MM.1S (cell line): ENCODE measurements around the gene FCAR.
"Not testable (repeated sequence)": the region's sequence is repeated elsewhere in the genome, so short reads cannot be mapped to it uniquely, and the experiment has no call there.

ENCODE experiments used
- DNase-seq: peaks from one replicate; pipeline ENCODE4 v3.0.0-alpha.2; 2015
- H2AFZ ChIP-seq: fragments of 300-600 bp; sonication (generic); 2 replicates; pipeline ENCODE4 v1.6.0; 2016; ENCODE audit warnings: antibody characterized with exemption, low read length
- H3F3A ChIP-seq: fragments of 300-600 bp; sonication (generic); 2 replicates; pipeline ENCODE4 v1.6.1; 2016; ENCODE audit warnings: mild to moderate bottlenecking, antibody characterized with exemption, low read length, moderate library complexity, mixed read lengths; ENCODE audit not compliant: insufficient read depth
- H3K27ac ChIP-seq: fragments of 300-600 bp; sonication (generic); 2 replicates; pipeline ENCODE4 v1.5.1; 2016; ENCODE audit warnings: mild to moderate bottlenecking, low read length
- H3K27me3 ChIP-seq: fragments of 300-600 bp; sonication (generic); replicated peaks from 2 replicates; pipeline ENCODE4 v1.6.0; 2016; ENCODE audit warnings: low read length; ENCODE audit not compliant: insufficient read depth
- H3K36me3 ChIP-seq: fragments of 300-600 bp; sonication (generic); replicated peaks from 2 replicates; pipeline ENCODE4 v1.6.1; 2016; ENCODE audit warnings: mild to moderate bottlenecking, low read length, mixed read lengths; ENCODE audit not compliant: insufficient read depth
- H3K4me1 ChIP-seq: fragments of 300-600 bp; sonication (generic); 2 replicates; pipeline ENCODE4 v1.6.1; 2016; ENCODE audit warnings: low read length, mixed read lengths
- H3K4me2 ChIP-seq: fragments of 300-600 bp; sonication (generic); 2 replicates; pipeline ENCODE4 v1.6.0; 2016; ENCODE audit warnings: low read depth, low read length
- H3K4me3 ChIP-seq: fragments of 300-600 bp; sonication (generic); 2 replicates; pipeline ENCODE4 v1.5.1; 2016; ENCODE audit warnings: low read length, mixed read lengths
- H3K79me2 ChIP-seq: fragments of 300-600 bp; sonication (generic); 2 replicates; pipeline ENCODE4 v1.6.1; 2016; ENCODE audit warnings: mixed run types, low read length, mixed read lengths
- H3K9ac ChIP-seq: fragments of 300-600 bp; sonication (generic); 2 replicates; pipeline ENCODE4 v1.6.1; 2016; ENCODE audit warnings: low read length, mixed read lengths
- H3K9me2 ChIP-seq: fragments of 300-600 bp; sonication (generic); replicated peaks from 2 replicates; pipeline ENCODE4 v1.6.1; 2016; ENCODE audit warnings: mild to moderate bottlenecking, low read length, mixed read lengths; ENCODE audit not compliant: insufficient read depth
- H3K9me3 ChIP-seq: fragments of 300-600 bp; sonication (generic); replicated peaks from 2 replicates; pipeline ENCODE4 v1.6.1; 2016; ENCODE audit warnings: mild to moderate bottlenecking, low read length, mixed read lengths; ENCODE audit not compliant: insufficient read depth
- H4K20me1 ChIP-seq: fragments of 300-600 bp; sonication (generic); 2 replicates; pipeline ENCODE4 v1.6.1; 2016; ENCODE audit warnings: mild to moderate bottlenecking, low read length, moderate library complexity, mixed read lengths; ENCODE audit not compliant: insufficient read depth
- CTCF ChIP-seq: fragments of 300-600 bp; sonication (generic); IDR thresholded peaks from 2 replicates; pipeline ENCODE4 v1.5.1; 2016; ENCODE audit warnings: antibody characterized with exemption, low read length, mixed read lengths
- EZH2 ChIP-seq: fragments of 300-600 bp; sonication (generic); optimal IDR thresholded peaks from 2 replicates; pipeline ENCODE3; 2017; ENCODE audit warnings: low read depth, mild to moderate bottlenecking, antibody characterized with exemption, low read length, mixed read lengths
- EZH2phosphoT487 ChIP-seq: fragments of 300-600 bp; sonication (generic); IDR thresholded peaks from 2 replicates; pipeline ENCODE4 v1.6.1; 2018; ENCODE audit warnings: antibody characterized with exemption, low read length

The FCAR gene

DNA sequence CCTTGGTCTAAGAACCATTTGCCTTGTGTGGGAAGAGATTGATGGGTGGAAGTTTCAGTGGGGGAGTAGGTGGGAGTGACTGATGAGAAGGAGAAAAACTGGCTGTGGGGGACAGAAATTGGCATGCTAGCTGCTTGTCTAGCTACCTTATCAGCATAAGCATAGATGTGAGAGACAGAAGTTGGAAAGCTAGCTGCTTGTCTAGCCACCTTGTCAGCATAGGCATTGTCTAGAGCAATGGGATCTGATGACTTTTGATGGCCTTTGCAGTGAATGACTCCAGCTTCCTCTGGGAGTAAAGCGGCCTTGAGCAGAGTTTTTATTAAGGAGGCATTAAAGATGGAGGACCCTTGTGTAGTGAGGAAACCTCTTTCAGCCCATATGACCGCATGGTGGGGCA lies 22.0 kb downstream of the FCAR start:
- no peak overlapping the region for H2AFZ ChIP-seq
- TF ChIP-seq EZH2phosphoT487, result no peak
- TF ChIP-seq CTCF, result no peak
- H3K27ac ChIP-seq, result no peak overlapping the region
- no peaks in the 10 kb centered on the region for H3K4me1 ChIP-seq
- H3K9me3 ChIP-seq, result no peaks in the 10 kb centered on the region
- no peaks in the 10 kb centered on the region for H3K79me2 ChIP-seq
- DNase-seq, result no peak
- no peaks in the 10 kb centered on the region for H3F3A ChIP-seq
- no peaks in the 10 kb centered on the region for H3K36me3 ChIP-seq
- no peaks in the 10 kb centered on the region for H4K20me1 ChIP-seq
- peaks cover 45% of the 10 kb centered on the region for H3K27me3 ChIP-seq
- no peak overlapping the region for H3K4me2 ChIP-seq
- no peaks in the 10 kb centered on the region for H3K9me2 ChIP-seq
- no peak overlapping the region for H3K9ac ChIP-seq
- no peak overlapping the region for H3K4me3 ChIP-seq

DNA sequence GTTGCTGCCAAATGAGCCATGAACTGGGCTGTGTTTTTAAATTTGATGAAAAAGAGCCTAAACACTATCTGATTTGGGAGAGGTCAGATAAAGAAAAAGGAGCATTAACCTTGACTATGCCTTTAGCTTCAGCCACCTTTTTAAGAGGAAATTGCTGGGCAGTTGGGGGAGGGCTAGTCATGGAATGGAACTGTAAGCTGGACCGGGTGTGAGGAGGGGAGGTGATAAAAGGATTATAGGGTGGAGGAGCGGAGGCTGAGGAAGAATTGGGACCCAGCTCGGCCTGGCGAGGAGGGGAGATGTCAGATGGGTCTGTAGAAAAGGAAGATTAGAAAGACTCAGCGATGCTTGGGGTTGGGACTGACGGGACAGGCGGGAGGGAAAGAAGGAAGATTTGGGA lies 24.6 kb downstream of the FCAR start:
- H4K20me1 ChIP-seq, H3K36me3 ChIP-seq, H3K4me2 ChIP-seq, H3K4me3 ChIP-seq, H3K9ac ChIP-seq, H3K4me1 ChIP-seq, H3F3A ChIP-seq, H3K9me2 ChIP-seq, H3K79me2 ChIP-seq, H3K9me3 ChIP-seq, H3K27ac ChIP-seq, DNase-seq, H2AFZ ChIP-seq: not testable (repeated sequence)
- peaks cover 35% of the 10 kb centered on the region for H3K27me3 ChIP-seq

GRCh38 chr19:54899646-54900045 lies 25.6 kb downstream of the FCAR start:
- not testable (repeated sequence) for H3K9me3 ChIP-seq, H3K36me3 ChIP-seq, H2AFZ ChIP-seq, H4K20me1 ChIP-seq, H3K4me3 ChIP-seq, H3K4me2 ChIP-seq, H3K79me2 ChIP-seq, H3K9me2 ChIP-seq, H3F3A ChIP-seq, DNase-seq, H3K4me1 ChIP-seq, H3K9ac ChIP-seq, H3K27ac ChIP-seq
- H3K27me3 ChIP-seq, result peaks cover 31% of the 10 kb centered on the region

- not testable (repeated sequence) for H3K4me3 ChIP-seq, H3K9me2 ChIP-seq, H2AFZ ChIP-seq, H3K9ac ChIP-seq, H4K20me1 ChIP-seq, H3K79me2 ChIP-seq, H3K27ac ChIP-seq, H3K9me3 ChIP-seq, H3K4me2 ChIP-seq, H3K36me3 ChIP-seq, DNase-seq, H3K4me1 ChIP-seq, H3F3A ChIP-seq
- H3K27me3 ChIP-seq, result peaks cover 42% of the 10 kb centered on the region
Observed at GRCh38 chr19:54901153-54901552, 27.1 kb downstream of the FCAR start.

GRCh38 chr19:54902061-54902460 lies 28.0 kb downstream of the FCAR start:
- Histone ChIP-seq H3K36me3 (no peaks in the 10 kb centered on the region), H3F3A (no peaks in the 10 kb centered on the region), H4K20me1 (no peaks in the 10 kb centered on the region), H3K4me1 (no peaks in the 10 kb centered on the region), H3K9me2 (no peaks in the 10 kb centered on the region), H3K9ac (no peak overlapping the region), H3K79me2 (no peaks in the 10 kb centered on the region), H3K4me2 (no peak overlapping the region), H2AFZ (no peak overlapping the region), H3K27ac (no peak overlapping the region), H3K9me3 (no peaks in the 10 kb centered on the region), H3K4me3 (no peak overlapping the region), H3K27me3 (peaks cover 51% of the 10 kb centered on the region)
- no peak for DNase-seq
- TF ChIP-seq CTCF (no peak), EZH2phosphoT487 (no peak), EZH2 (no peak)
